HG02970 (cell line): Measurements from ENCODE around the gene MARVELD2.

ENCODE experiments used
- ATAC-seq: cut with Tn5 transposase; IDR thresholded peaks from one replicate; pipeline ENCODE4 v1.9.1; 2021; ENCODE audit warnings: mild to moderate bottlenecking, moderate library complexity, moderate number of reproducible peaks; ENCODE audit not compliant: unreplicated experiment, low FRiP score

Gene MARVELD2

GRCh38 chr5:69491838-69492390 is 77.0 kb downstream of the MARVELD2 start:
- no peak for ATAC-seq

- ATAC-seq, result no peak
These were observed 77.5 kb downstream of the MARVELD2 start, which contains the start of gene OCLN for GRCh38 chr5:69492391-69492922. TSS of gene OCLN (plus strand) at chr5:69492790. CDS start at chr5:69504245, 11,455 bp downstream.

DNA sequence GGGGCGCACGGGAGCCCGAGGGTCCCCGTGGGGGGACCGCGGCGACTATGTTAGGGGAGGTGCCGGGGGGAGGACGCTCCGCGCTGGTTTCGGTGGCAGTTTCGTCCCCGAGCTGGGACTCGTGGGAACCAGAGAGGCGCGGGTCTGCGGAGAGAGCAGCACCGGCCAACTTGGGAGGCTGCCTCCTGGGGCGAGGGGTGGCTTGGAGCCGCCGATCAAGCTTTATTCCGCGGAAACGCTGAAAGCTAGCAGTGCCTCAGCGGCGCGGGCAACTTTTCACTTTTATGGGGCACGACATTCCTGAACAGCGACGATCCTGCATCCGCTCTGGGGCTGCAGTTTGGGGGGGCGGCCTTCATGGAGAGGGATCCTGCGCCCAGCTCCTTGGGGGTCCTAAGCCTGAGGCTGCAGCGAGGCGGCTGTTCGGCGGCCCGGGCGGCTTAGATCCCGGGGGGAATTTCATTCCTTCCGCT is 78.0 kb downstream of the MARVELD2 start:
- no peak for ATAC-seq

GRCh38 chr5:69493396-69494133 is 78.6 kb downstream of the MARVELD2 start:
- no peak for ATAC-seq
